NB4 (cell line): ENCODE measurements around the gene ATAD3A.
A peak's percentile ranks its signal among the peaks of the same experiment; 100 is the strongest.

ENCODE experiments used
- DNase-seq: peaks from one replicate; pipeline ENCODE4 v3.0.0; 2010; ENCODE audit warnings: low read depth
- H3K4me3 ChIP-seq: one replicate; pipeline ENCODE4 v1.5.1; 2011; ENCODE audit warnings: mild to moderate bottlenecking, low read depth, low read length, moderate library complexity
- CTCF ChIP-seq: IDR thresholded peaks from one replicate; pipeline ENCODE4 v1.5.1; 2012; ENCODE audit warnings: low read depth, low read length
- MAX ChIP-seq: IDR thresholded peaks from 2 replicates; pipeline ENCODE4 v1.6.1; 2011; ENCODE audit warnings: low read depth, low read length
- MYC ChIP-seq: IDR thresholded peaks from 2 replicates; pipeline ENCODE4 v1.6.1; 2011; ENCODE audit warnings: low read depth, low read length
- POLR2A ChIP-seq: IDR thresholded peaks from 2 replicates; pipeline ENCODE4 v1.6.1; 2011; ENCODE audit warnings: mild to moderate bottlenecking; ENCODE audit not compliant: insufficient read length; ENCODE audit errors: extremely low read depth

ATAD3A gene

DNA sequence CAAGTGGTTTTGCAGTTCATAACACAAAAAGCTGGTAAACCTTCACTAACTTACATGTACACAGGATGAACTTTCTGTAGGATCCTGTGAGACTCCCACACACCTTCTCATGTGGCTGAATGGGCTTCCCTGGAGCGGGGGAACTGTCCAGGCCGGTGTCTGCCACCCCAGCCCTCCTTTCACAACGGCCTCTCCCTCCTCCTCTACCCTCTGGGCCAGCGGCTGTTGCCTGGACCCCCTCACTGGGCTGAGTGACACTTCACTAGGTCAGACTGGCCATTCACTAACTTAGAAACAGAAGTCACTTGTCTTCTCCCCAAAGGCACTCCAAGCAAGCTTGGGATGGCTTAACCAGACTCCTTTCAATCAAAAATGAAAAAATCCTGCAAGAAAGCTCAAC, 46.6 kb downstream of the ATAD3A start:
- TF ChIP-seq CTCF: no peak
- no peak for TF ChIP-seq MAX
- TF ChIP-seq POLR2A: no peak
- TF ChIP-seq MYC: no peak
- H3K4me3 ChIP-seq: no peak overlapping the region
- no peak for DNase-seq

GRCh38 chr1:1559066-1559465, 47.1 kb downstream of the ATAD3A start:
- no peak for TF ChIP-seq MYC
- no peak for TF ChIP-seq CTCF
- TF ChIP-seq MAX: no peak
- no peak for TF ChIP-seq POLR2A
- DNase-seq: no peak
- no peak overlapping the region for H3K4me3 ChIP-seq

- TF ChIP-seq MAX (no peak), CTCF (no peak), POLR2A (no peak), MYC (no peak)
- peak; percentile 13 for DNase-seq
- H3K4me3 ChIP-seq: no peak overlapping the region
These were observed 48.2 kb downstream of the ATAD3A start for GRCh38 chr1:1560178-1560577.

DNA sequence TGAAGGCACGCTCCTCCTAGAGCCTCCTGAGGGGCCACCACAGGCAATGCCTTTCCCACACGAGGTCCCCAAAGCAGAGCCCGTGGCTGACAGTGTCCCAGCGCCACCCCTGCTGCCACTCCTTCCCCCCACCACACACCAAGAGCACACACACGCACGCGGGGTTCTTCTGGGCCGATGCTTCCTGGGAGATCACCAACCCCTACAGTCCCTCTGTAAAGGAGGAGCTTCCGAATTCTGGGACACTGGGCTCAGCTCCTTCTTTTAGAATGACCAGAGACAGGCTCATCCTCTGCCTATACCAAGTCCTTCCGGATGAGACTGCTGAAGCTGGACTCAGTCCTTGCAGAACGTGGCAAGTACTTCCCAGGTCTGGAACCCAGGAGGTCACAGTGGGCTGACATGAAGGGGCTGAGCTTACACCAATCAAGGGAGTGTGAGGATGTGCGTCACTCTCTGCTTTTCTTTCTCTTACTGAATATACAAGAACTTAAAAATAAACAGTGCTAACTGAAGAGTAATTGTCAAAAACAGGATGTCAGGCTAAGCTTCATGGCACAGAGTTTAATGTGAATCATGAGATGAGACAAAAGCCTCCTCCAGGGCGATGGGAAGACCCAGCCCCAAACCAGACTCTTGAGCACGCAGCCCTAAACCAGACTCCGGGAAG, 50.0 kb downstream of the ATAD3A start:
- TF ChIP-seq POLR2A: no peak
- TF ChIP-seq MYC: no peak
- no peak overlapping the region for H3K4me3 ChIP-seq
- DNase-seq: no peak

- TF ChIP-seq POLR2A: no peak
- TF ChIP-seq MYC: no peak
- TF ChIP-seq MAX: no peak
- no peak for TF ChIP-seq CTCF
- no peak overlapping the region for H3K4me3 ChIP-seq
- no peak for DNase-seq
These were observed 50.7 kb downstream of the ATAD3A start for GRCh38 chr1:1562556-1563195.

- no peak for DNase-seq
- H3K4me3 ChIP-seq: no peak overlapping the region
- TF ChIP-seq MYC: no peak
- no peak for TF ChIP-seq CTCF
- no peak for TF ChIP-seq MAX
- no peak for TF ChIP-seq POLR2A
These were observed 51.7 kb downstream of the ATAD3A start for GRCh38 chr1:1563688-1564087.
